Cortex of kidney (tissue), 1 donor: ENCODE results near the gene CAPN10.

Source experiments
- DNase-seq: peaks from one replicate; lab custom pipeline; 2025; lab: John Stamatoyannopoulos, UW

The CAPN10 gene

DNA sequence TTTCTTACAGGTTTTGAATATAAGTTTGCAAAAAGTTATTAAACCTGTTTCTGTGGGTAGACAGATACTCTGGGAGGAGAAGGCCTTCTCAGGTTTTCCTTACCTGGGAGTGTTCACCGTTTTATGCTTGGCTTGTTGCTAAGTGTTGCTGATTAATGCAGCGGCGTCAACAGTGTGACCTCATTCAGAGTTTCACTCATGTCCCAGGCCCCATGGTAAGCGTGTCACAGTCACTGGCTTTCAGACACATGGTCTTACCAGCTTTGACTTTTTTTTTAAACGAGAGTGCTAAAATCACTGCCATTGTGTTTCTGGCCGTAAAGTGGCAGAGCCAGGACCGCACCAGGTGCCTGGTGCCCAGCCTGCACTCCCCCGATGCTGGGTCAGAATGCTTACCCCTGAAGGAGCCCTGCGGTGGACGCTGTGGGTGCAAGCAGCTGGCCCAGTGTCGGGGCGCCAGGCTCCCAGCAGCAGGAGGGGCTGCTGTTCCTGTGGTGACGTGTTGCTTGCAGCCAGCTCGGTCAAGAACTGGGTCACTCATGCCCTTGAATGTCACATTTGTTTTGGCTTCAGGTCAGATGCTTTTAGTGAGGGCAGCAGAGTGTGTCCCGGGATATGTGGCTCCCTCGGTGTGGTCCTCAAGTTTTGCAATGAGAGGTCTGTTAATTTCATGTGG, 3.5 kb downstream of the CAPN10 start:
- DNase-seq, result no peak

DNA sequence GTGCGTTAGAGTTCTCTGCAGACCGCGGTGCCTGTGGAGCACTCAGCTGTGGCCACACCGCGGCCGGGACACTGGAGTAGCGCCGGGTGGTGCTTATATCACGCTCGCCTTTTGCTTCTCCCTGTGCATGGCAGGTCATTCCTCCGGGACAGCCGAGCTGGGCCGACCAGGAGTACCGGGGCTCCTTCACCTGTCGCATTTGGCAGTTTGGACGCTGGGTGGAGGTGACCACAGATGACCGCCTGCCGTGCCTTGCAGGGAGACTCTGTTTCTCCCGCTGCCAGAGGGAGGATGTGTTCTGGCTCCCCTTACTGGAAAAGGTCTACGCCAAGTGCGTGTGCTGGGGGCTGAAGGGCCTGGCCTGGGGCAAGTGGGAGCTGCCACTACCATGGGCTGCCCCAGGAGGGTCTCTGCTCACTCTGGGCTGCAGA, 4.2 kb downstream of the CAPN10 start:
- no peak for DNase-seq

DNA sequence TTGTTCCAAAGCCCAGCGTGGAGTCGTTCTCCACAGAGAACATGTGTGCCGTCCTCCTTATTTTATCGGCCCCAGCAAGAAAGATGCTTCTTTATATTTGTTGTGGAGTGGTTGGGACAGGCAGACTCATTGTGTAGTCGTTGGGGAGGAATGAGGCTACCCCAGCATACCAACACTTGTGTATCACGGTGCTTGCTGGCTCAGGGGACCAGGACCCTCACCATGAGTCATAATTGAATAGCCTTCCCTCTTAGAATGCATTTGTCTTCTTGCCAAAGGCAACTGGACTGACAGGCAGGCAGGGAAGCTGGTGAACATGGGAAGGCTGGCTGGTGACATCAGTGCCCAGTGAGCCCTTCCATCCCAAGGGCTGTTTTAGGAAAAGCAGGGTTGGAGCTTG, 4.7 kb downstream of the CAPN10 start:
- DNase-seq, result no peak

DNA sequence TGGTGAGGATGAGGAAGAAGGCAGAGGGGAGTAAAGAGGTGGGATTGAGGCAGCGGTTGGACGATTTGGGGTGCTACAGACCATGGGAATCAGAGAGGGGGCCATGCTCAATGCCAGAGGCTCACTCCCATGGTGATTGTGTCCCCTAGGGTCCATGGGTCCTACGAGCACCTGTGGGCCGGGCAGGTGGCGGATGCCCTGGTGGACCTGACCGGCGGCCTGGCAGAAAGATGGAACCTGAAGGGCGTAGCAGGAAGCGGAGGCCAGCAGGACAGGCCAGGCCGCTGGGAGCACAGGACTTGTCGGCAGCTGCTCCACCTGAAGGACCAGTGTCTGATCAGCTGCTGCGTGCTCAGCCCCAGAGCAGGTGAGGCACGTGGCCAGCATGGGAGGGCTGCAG, 5.2 kb downstream of the CAPN10 start:
- DNase-seq, result no peak

DNA sequence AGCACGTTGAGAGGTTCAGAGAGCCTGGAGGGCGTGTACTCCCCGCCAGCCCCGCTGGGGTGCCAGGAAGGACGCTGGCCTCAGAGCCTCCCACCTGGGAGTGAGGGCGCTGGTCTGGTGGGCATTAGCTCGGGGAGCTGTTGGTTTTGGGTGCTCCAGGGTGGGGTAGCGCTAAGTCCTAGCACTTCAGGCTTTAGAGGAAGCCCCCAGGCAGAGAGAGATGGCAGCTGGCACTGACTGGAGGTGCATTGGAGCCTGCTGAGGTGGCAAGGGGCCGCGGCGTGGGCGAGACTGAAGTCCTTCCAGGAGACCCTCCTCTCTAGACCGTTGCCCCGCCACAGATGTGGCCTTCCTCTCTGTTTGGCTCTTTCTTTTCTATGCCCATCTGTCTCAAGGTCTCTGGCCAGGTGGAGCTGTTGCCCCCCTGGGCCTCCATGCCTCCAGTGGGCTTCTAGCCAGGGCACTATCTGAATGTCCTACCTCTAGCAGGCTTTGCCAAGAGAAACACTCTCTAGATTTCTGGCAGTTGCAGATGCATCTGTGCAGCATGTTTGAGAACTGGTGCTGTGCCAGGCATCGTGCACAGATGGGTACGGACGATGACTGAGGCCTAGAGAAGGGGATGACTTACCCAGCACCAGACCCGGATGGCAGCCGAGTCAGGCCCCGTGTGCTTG, 6.6 kb downstream of the CAPN10 start:
- DNase-seq, result no peak

DNA sequence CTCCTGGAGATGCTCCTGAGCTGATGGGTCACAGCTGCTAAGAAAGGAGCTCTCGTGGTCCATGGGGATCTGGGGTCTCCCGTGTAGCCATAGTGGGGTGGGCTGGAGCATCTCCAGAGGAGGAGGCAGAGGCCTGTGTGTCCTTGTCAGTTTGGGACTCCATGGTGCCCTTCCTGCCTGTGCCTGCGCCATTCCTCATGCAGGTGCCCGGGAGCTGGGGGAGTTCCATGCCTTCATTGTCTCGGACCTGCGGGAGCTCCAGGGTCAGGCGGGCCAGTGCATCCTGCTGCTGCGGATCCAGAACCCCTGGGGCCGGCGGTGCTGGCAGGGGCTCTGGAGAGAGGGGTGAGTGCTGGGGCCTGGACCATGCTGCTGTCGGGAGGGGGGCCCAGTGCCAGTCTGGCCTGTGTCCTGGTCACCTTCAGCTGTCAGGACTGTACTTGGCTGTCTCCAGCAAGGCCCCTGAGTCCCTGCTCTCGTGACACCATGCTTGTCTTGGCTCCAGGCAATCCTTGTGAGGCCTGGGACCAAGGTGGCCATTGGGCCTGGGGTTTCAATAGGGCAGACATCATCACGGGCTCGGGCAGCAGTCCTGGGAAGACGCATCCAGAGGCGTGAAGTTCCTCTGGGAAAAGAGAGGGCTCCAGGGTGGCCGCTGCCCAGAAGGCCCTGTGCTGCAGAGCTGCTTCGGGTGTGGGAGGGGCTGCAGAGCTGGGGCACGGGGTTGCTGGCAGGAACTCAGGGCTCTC, 7.3 kb downstream of the CAPN10 start:
- DNase-seq, result no peak

DNA sequence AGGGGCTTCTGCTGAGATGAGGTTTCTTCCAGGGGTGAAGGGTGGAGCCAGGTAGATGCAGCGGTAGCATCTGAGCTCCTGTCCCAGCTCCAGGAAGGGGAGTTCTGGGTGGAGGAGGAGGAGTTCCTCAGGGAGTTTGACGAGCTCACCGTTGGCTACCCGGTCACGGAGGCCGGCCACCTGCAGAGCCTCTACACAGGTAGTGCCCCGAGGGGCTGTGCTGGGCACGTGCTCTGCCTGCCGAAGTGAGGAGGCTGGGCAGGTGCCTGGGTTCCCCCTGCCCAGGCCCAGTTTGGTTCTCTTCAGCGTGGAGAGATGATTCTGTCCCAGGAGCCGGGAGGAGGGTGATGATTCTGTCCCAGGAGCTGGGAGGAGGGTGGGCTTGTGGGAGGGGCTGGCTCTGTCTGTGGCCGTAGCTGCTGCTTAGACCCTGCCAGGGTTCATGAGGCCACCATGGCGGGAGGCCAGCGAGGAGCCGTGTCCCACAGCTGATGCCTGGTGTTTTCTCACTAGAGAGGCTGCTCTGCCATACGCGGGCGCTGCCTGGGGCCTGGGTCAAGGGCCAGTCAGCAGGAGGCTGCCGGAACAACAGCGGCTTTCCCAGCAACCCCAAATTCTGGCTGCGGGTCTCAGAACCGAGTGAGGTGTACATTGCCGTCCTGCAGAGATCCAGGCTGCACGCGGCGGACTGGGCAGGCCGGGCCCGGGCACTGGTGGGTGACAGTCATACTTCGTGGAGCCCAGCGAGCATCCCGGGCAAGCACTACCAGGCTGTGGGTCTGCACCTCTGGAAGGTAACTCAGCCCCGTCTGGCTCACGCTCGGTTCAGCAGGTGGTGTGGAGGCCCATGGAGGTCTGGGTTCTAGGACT, 8.2 kb downstream of the CAPN10 start:
- DNase-seq, result no peak

DNA sequence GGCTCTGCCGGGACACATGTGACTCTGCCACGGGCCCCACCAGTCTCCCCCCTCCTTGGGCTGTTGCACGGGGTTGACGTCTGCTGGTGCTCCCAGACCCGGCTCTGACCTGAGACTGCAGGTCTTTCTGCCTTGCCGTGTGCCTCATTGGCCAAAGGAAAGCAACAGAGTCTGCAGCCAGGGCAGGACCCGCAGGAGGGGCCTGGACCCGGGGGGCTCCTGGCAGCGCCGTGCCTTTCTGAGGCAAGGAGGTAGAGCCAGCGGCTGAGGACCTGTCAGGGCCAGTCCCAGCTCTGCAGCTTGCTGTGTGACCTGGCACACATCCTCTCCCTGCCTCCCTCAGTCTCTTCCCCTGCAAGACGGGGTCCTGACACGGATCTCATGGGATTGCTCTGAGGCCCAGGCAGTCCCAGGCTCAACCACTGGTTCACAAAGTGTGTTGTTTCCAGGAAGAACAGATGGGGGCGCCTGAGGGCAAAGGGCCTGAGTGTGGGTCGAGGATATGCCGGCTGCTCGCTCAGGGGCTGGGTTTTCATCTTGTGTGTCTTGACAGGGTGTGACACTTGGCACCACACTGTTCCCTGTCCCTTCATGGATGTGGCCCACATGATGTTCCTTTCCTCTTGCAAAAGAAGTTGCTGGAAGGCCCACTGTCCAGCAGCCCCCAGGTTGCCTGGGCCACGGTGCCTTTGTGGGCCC, 9.0 kb downstream of the CAPN10 start:
- DNase-seq, result no peak

DNA sequence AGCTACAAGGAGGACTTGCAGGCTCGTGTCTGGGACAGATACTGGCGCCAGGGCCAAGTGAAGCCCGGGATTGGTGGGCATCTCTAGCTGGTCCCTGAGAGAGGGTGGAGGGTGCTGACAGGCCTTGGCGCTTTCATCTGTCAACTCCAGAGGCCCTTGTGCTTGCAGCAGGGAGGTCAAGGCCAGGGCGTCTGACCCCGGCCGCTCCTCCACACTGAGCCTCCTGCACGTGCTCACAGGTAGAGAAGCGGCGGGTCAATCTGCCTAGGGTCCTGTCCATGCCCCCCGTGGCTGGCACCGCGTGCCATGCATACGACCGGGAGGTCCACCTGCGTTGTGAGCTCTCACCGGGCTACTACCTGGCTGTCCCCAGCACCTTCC, 9.5 kb downstream of the CAPN10 start:
- DNase-seq, result no peak

DNA sequence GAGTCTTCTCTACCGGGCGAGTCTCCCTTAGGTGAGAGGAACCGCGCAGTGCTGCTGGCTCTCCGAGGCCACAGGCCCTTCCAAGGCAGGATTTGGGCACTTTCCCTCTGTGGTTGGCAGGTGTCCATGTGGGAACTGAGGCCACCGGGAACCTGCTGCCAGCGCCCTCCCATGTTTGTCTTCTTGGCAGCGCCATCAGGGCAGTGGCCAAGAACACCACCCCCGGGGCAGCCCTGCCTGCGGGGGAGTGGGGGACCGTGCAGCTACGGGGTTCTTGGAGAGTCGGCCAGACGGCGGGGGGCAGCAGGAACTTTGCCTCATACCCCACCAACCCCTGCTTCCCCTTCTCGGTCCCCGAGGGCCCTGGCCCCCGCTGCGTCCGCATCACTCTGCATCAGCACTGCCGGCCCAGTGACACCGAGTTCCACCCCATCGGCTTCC, 10.0 kb downstream of the CAPN10 start:
- DNase-seq, result no peak

DNA sequence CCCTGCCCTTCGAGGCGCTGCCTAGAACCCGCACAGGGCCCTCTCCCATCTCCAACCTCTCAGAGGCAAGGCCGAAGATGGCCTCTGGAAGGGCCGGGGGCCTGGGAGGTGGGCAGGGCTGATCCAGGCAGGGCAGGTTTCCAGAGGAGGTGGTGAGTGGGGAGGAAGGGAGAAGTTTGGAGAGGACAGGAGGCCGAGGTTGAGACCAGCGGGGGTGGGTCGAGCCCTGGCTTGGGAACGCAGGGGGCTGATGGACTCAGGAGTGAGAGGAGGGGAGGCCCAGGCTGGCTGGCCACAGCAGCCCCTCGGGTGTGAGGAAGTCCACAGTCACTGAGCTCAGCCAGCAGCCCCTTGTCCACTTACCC, 10.5 kb downstream of the CAPN10 start:
- no peak for DNase-seq

DNA sequence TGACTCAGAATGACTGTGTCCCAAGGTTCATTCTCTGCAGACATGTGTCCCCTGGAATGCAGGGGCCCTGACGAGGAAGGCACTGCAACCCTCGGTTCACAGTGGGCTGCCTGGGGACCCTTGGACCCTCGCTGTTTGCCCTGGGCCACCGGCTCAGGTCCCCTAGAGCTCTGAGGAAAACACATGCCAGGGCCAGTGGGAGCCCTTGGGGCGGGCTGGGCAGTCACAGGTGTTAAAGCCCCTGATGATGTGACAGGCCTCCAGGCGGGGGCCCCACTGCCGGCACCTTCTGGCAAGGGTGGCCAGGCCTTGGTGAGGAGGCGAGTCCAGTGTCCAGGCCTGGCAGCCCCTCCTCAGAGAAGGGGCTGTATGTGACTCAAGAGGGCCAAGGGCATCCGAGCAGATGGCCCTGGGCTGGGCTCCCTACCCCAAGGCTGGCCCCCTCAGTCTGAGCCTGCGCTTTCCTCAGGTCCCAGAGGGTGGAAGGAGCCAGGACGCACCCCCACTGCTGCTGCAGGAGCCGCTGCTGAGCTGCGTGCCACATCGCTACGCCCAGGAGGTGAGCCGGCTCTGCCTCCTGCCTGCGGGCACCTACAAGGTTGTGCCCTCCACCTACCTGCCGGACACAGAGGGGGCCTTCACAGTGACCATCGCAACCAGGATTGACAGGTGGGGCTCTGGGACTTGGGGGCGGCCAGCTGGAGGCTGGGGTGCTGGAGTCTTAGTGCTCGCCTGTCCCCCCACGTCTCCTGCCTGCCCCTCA, 11.1 kb downstream of the CAPN10 start:
- no peak for DNase-seq

DNA sequence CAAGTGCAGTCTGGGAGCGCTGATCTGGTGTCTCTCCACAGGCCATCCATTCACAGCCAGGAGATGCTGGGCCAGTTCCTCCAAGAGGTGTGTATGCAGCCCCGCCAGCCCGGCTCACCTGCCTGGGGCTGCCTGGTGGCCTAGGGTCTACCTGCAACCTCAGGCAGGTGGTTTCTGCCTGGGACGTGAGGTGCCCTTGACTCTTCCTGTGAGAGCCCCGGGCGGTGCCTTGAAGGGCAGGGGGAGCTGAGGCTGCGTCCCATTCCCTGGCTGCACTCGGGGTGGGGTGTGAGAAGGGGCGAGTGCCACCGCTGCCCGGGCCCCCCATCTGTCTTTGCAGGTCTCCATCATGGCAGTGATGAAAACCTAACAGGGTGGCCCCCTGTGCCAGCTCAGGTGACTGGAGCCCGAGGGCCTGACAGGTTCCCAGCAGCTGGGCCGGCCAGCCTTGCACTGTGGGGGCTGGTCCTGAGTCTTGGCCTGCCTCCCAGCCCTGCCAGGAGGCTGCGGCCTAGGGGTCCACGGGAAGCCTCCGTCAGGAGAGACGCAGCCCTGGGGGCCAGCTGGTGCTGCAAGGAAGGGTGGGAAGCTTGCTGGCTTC, 11.9 kb downstream of the CAPN10 start:
- DNase-seq, result no peak

DNA sequence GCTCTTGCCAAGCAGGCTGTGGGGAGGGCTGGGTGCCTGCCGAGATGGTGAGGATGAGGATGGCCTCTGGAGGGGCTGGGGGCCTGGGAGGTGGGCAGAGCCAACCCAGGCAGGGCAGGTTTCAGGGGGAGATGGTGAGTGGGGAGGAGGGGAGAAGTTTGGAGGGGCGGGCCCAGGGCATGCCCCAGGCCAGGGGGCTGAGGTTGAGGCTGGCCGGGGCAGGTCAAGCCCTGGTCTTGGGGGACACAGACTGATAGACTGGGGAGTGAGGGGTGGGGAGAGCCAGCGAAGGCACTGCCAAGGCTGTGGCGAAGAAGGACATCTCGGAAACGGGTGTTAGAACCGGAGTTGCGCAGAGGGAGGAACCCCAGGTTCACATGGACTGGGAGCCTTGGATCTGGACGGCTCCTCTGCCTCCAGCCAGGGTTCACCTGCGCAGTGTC, 12.6 kb downstream of the CAPN10 start:
- no peak for DNase-seq

DNA sequence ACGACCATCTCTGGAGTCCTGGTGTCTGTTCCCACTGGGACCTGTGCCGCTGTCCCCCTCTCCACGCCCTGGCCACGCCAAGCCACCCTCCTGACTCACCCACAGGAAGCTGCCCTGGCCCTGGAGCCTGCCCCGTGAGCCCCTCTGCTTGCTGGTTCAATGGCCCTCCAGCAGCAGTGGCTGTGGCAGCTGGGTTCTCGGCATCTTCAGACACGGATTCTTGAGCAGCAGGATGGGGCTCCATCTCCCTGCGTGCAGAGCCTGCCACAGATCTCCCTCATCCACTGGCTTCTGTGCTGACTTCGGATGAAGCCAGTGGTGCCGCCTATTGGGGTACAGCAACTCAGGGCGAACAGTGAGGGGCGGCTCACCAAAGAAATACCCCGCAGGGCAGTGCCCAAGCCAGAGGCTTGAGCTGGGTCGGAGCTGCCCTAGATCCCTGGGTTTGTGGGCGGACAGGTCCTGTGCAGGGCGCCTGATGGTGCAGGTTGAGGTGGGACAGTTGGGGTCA, 14.0 kb downstream of the CAPN10 start:
- DNase-seq, result no peak

DNA sequence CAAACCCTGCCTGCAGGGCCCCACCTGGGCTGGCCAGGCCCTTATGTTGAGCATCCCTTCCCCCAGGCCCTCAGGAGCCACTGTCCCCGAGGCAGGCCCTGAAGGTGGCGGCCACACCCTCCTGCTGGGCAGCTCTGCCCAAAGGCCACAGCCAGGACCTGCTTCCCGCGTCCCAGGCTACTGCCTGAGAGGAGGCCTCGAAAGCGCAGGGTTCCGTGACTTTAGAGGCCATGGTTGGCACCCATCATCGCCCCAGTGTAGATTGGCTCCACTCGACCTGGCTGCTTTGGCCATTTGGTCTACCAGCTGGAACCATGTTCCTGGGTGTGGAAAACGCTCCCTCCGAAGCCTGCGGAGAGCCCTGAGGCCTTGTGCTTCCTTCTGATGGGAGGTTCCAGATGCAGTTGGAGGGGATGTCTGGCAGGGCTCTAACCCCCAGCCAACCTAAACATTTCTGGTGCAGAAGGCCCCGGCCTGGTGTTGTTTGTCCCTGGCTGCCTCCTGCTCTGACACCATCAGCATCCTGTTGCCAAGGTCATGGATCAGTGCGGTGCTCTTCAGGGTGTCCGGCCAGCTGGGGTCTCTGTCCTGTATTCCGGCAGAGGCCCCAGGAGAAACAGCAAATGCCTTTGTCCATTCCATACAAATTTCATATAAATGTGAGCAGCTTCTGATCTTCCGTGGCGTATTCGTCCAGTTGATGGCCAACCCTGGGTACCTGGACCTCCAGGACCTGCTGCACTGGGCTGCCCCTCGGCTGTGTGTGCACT, 14.7 kb downstream of the CAPN10 start:
- DNase-seq, result no peak

DNA sequence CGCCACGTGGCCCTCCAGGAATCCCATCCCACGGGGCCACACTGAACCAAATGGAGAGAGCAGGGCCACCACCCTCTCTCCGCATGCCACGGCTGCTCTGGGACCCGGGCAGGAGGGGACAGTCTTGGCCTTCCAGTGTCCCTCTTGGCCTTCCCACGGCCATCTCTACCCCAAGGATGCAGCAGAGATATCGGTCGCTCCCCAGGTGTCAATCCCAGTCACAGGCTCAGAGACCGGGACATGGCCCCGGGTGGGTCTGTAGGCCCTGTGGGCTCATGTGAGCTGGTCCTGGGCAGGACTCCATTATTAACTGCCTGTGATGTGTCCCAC, 15.3 kb downstream of the CAPN10 start:
- DNase-seq, result no peak

DNA sequence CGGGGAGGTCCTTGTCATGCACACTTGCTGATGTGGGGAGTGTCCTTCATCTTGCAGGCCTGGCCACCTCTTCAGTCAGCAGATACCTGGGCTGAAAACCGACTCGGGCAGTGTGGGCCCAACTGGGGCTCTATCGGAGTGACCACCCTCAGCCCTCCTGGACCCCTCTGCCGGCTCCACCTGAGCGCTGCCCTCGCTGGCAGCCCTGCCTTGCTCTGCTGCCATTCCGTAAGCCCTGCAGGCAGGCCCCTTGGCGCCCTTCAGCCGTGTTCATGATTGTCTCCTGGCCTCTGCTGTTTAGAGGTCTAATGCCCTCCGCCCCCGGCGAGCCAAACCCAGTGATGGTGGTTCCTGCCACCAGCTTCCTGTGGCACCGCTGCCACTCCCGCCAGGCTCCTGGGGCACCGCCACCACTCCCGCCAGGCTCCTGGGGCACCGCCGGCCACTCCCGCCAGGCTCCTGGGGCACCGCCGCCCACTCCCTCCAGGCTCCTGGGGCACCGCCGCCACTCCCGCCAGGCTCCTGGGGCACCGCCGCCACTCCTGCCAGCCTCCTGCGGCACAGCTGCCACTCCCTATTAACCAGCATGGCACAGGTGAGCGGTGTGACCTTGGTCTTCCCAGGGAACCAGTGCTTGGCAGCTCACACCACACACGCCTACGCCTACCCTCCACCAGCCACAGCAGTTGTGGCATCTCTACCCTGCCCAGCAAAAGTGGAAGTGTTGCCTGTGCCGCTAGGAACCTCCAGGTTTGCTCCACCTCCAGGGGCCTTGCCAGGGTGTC, 15.9 kb downstream of the CAPN10 start:
- DNase-seq, result no peak
